IgD-negative memory B cell (primary cell): ENCODE data around the gene DAGLA. TPM values are rescaled to one million over a fixed set of nuclear protein-coding genes. Genes with fewer than 3 reads are reported as not detected.
A peak's percentile ranks its signal among the peaks of the same experiment; 100 is the strongest.
"Not testable (repeated sequence)": the region's sequence is repeated elsewhere in the genome, so short reads cannot be mapped to it uniquely, and the experiment has no call there.

Experiments used
- H3K27ac Mint-ChIP-seq, 3 donors: one replicate each; pipeline ENCODE4 v1.8.0; 2020 to 2022; ENCODE audit warnings: mild to moderate bottlenecking in 3 of 3, mixed read lengths in 3 of 3, moderate library complexity in 1 of 3
- H3K27me3 Mint-ChIP-seq: one replicate; pipeline ENCODE4 v1.8.0; 2021; ENCODE audit warnings: mixed read lengths
- H3K36me3 Mint-ChIP-seq: one replicate; pipeline ENCODE4 v1.8.0; 2020; ENCODE audit warnings: mild to moderate bottlenecking, mixed read lengths
- H3K4me1 Mint-ChIP-seq, 3 donors: one replicate each; pipeline ENCODE4 v1.8.0; 2020 to 2022; ENCODE audit warnings: mixed read lengths in 3 of 3, mild to moderate bottlenecking in 1 of 3
- H3K4me3 Mint-ChIP-seq, 4 donors: one replicate each; pipeline ENCODE4 v1.8.0; 2020 to 2022; ENCODE audit warnings: mild to moderate bottlenecking in 4 of 4, mixed read lengths in 4 of 4, moderate library complexity in 3 of 4
- H3K9me3 Mint-ChIP-seq, 3 donors: one replicate each; pipeline ENCODE4 v1.8.0; 2020 to 2021; ENCODE audit warnings: mixed read lengths in 3 of 3, mild to moderate bottlenecking in 1 of 3
- polyA plus RNA-seq: library from polyadenylated mRNA; unstranded; fragments of 300-500 nt; fragmentation: Illumina TruSeq; gene quantifications from one replicate; pipeline ENCODE4 v1.2.3, GENCODE V29; 2021

DAGLA gene
- polyA plus RNA-seq, 1 donor from 2014 or later = not detected

DNA sequence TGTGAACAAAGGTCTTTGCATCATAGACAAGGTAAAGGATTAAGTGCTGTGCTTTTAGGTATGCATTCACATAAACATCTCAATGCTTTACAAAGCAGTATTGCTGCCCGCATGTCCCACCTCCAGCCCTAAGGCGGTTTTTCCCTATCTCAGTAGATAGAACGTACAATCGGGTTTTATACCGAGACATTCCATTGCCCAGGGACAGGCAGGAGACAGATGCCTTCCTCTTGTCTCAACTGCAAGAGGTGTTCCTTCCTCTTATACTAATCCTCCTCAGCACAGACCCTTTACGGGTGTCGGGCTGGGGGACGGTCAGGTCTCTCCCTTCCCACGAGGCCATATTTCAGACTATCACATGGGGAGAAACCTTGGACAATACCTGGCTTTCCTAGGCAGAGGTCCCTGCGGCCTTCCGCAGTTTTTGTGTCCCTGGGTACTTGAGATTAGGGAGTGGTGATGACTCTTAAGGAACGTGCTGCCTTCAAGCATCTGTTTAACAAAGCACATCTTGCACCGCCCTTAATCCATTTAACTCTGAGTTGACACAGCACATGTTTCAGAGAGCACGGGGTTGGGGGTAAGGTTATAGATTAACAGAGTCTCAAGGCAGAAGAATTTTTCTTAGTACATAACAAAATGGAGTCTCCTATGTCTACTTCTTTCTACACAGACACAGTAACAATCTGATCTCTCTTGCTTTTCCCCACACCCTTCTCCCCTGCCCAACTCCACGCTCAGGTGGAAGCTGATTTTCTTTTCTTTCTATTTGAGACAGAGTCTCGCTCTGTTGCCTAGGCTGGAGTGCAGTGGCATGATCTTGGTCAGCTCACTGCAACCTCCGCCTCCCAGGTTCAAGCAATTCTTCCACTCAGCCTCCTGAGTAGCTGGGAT, 24.7 kb upstream of the DAGLA start:
- peaks cover 27% of the 10 kb centered on the region for H3K27me3 Mint-ChIP-seq
- not testable (repeated sequence) for H3K9me3 Mint-ChIP-seq, H3K4me3 Mint-ChIP-seq, H3K36me3 Mint-ChIP-seq, H3K27ac Mint-ChIP-seq, H3K4me1 Mint-ChIP-seq

DNA sequence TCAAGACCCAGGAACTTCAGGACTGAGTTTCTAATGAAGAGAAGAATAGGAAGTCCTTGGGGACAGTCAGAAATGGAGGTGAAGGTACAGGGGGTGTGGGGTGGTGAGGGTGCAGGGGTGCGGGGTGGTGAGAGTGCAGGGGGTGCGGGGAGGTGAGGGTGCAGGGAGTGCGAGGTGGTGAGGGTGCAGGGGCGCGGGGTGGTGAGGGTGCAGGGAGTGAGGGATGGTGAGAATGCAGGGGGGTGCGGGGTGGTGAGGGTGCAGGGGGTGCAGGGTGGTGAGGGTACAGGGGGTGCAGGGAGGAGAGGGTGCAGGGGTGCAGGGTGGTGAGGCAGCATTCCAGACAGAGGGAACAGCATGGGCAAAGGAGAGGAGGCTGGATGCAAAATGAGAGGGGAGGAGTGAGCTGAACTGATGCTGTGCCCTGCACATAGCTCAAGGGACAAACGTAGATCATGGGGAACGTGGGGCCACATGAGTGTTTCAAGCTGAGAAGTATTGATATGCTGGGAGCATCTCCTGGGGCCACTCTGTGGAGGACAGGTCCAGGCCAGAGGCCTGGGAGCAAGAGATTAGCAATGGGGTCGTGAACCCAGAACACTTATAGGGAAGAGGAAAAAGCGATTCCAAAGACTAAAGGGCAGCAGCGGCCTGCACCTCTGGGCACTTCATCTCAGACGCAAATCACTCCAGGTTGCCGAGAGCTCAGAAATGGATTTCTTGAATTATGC, 23.7 kb upstream of the DAGLA start:
- Mint-ChIP-seq H3K27me3 (peaks cover 27% of the 10 kb centered on the region), H3K36me3 (no peaks in the 10 kb centered on the region), H3K27ac (no peak overlapping the region), H3K9me3 (no peaks in the 10 kb centered on the region), H3K4me1 (no peaks in the 10 kb centered on the region), H3K4me3 (no peak overlapping the region)

DNA sequence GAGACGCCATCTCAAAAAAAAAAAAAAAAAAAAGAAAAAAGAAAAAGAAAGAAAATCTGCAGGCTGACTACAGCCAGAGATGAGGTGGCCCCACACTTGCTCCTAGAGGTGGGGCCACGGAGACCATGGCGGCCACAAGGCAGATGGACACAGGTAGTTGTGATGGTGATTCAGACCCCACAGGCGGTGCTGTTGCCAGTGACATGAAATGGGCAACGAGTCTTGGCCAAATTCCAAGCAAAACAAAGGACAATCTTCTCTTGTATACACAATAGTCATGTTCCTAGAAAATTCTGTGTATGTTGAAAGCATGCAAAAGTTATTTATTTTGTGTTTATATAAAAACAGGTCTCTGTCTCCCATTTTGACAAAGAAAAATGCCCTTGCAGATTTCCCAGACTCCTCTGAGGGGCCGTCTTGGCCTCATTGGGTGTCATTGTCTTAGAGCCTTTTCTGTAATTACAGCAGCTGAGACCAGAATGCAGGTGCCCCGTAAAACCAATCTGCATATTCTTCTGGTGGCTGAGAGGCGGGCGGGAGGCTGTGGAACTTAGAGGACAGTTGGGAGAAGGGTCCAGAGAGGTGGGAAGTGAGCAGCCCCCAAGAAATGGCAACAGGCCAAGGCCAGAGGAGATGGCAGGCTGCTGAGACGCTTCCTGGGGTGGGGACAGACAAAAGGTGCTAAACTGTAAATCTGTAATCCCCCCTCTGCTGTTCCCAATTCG, 22.5 kb upstream of the DAGLA start:
- Mint-ChIP-seq H3K4me1 (no peaks in the 10 kb centered on the region), H3K9me3 (no peaks in the 10 kb centered on the region), H3K27ac (peak overlapping the region in 1 of 3 donors; percentile 81), H3K4me3 (no peak overlapping the region), H3K36me3 (no peaks in the 10 kb centered on the region), H3K27me3 (peaks cover 22% of the 10 kb centered on the region)

DNA sequence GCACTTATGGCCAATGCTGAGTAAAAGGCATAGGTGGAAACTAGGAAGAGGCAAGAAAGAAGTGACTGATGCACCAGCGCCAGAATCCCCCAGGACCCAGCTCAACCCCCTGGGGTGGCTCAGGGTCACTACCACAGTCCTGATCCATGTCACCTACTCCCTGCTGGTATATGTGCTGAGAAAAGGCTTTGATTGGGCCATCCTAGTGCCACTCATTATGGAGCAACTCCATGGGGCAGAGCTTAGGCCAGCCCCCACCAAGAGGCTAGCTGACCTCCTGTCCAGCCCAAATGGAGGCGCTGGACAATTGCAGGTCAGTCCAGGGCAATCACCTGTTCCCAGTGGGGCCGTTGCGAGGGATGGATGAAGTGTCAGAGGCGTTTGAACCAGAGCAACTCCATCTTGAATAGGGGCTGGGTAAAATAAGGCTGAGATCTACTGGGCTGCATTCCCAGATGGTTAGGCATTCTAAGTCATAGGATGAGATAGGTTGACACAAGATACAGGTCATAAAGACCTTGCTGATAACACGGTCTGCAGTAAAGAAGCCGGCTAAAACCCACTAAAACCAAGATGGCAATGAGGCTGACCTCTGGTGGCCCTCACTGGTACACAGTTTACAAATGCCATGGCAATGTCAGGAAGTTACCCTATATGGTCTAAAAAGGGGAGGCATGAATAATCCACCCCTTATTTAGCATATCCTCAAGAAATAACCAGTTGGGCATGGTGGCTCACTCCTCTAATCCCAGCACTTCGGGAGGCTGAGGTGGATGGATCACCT, 20.6 kb upstream of the DAGLA start:
- Mint-ChIP-seq H3K4me1 (no peaks in the 10 kb centered on the region), H3K9me3 (no peaks in the 10 kb centered on the region), H3K27ac (no peak overlapping the region)

DNA sequence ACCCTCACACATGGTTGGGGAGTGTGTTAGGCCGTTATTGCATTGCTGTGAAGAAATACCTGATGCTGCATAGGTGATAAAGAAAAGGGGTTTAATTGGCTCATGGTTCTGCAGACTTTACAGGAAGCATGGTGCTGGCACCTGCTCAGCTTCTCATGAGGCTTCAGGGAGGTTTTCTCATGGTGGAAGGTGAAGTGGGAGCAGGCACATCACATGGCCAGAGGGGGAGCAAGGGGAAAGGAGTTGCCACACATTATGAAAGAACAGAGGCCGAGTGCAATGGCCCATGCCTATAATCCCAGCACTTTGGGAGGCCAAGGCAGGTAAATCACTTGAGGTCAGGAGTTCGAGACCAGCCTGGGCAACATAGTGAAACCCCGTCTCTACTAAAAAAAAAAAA, 19.2 kb upstream of the DAGLA start:
- not testable (repeated sequence) for H3K9me3 Mint-ChIP-seq, H3K4me1 Mint-ChIP-seq, H3K4me3 Mint-ChIP-seq, H3K27ac Mint-ChIP-seq, H3K36me3 Mint-ChIP-seq, H3K27me3 Mint-ChIP-seq

More for the DNA sequence above, 20.6 kb upstream of the DAGLA start:
- Mint-ChIP-seq H3K36me3 (no peaks in the 10 kb centered on the region), H3K4me3 (no peak overlapping the region), H3K27me3 (peaks cover 10% of the 10 kb centered on the region)

DNA sequence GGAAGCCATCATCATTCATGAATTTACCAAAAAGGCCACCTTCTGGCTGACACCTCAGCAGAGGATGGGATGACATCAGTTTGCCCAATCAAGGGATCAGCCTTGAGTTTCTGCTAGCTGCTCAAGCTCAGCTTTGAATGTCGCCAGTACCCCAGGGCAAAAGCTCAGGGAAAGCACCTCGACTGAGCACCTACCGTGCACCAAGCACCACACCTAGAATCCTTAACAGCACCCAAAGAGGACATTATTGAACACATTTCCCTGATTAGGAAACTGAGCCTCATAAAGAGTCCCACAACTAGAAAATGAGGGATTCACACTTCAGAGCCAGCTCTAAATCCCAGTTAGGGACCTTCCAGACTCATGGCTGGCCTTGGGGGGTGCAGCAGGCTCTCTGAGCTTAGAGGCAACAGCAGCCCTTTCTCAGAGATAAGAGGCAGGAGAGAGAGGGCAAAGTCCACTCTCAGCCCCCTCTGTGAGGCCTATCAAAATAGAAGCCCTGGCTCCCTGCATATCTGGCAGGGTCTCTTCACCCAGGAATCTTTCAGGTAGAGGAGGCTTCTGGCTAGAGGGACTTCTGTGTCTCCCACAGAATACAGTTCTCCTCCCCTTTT, 13.4 kb upstream of the DAGLA start:
- Mint-ChIP-seq H3K4me1 (no peaks in the 10 kb centered on the region), H3K27ac (no peak overlapping the region), H3K9me3 (peaks cover 0 to 2% (median 0%) of the 10 kb centered on the region in 3 donors), H3K27me3 (peaks cover 8% of the 10 kb centered on the region), H3K36me3 (no peaks in the 10 kb centered on the region), H3K4me3 (no peak overlapping the region)

DNA sequence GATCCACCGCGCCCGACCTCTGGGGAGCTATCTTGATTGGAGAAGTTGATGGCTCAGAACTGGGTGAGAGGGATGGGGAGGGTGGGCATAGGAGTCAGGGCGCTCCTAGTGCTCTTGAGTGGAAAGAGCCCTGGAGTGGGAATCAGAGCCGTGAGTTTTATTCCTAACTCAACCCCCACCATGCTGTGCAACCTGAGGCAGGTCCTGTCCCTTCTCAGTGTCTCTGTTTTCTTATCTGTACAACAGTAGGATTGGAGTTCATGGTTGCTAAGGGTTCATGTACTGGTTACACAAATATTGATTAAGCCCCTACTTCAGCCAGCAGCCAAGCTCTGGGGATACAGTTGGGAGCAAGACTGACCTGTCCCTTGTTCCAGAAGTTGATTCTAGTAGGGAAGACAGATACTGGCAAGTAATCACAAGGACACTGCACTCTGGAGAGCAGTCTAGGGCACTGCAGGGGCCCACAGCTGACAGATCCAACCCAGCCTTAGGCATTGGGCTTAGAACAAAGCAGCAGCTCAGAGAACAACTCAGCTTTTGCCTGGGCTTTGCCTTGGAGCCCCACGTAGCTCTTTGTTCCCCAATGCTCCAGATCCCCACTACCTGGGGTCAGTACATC, 12.4 kb upstream of the DAGLA start:
- no peak overlapping the region for H3K27ac Mint-ChIP-seq
- H3K9me3 Mint-ChIP-seq = peaks cover 0 to 2% (median 0%) of the 10 kb centered on the region in 3 donors
- H3K4me1 Mint-ChIP-seq = no peaks in the 10 kb centered on the region
- no peaks in the 10 kb centered on the region for H3K36me3 Mint-ChIP-seq
- H3K4me3 Mint-ChIP-seq = no peak overlapping the region
- peaks cover 9% of the 10 kb centered on the region for H3K27me3 Mint-ChIP-seq

DNA sequence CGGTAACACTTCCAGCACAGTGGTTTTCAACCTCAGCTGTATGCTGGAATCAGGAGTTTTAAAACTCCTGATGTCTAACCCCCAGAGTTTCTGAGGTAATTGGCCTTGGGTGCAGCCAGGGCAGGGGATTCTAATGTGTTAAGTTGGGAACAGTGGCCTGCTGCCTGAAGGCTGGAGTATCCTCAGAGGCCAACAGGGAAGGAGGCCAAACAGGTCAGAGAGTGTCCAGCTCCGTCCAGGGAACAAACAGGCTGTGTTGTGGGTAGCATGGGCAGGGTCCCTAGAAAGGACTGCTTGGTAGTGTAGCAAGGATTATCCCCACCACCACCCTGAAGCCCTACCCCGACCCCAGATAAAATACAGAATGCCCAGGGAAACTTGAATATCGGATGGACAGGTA, 10.8 kb upstream of the DAGLA start:
- Mint-ChIP-seq H3K36me3 (no peaks in the 10 kb centered on the region), H3K27ac (no peak overlapping the region), H3K4me1 (no peaks in the 10 kb centered on the region), H3K4me3 (no peak overlapping the region), H3K9me3 (peaks cover 0 to 3% (median 2%) of the 10 kb centered on the region in 3 donors), H3K27me3 (peaks cover 9% of the 10 kb centered on the region)

DNA sequence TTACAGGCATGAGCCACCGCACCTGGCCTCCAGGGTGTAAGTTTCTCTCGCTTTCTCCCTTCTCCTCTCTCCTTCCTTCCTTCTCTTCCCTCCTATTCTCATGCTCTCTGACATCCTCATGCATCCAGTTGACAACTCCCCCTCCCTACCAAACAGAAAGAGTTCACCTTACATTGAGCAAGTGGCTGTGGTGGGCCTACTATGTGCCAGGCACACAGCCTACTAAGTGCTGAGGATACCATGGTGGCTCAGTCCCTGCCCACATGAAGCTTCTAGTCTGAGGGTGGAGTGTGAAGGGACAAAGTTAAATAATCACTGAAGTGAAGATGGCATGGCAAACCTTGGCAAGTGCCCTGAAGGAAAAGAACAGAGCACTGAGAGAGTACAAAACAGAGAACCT, 9.6 kb upstream of the DAGLA start:
- no peak overlapping the region for H3K4me3 Mint-ChIP-seq
- peaks cover 9% of the 10 kb centered on the region for H3K27me3 Mint-ChIP-seq
- H3K4me1 Mint-ChIP-seq = no peaks in the 10 kb centered on the region
- H3K9me3 Mint-ChIP-seq = peaks cover 0 to 3% (median 2%) of the 10 kb centered on the region in 3 donors
- no peaks in the 10 kb centered on the region for H3K36me3 Mint-ChIP-seq
- H3K27ac Mint-ChIP-seq = no peak overlapping the region

DNA sequence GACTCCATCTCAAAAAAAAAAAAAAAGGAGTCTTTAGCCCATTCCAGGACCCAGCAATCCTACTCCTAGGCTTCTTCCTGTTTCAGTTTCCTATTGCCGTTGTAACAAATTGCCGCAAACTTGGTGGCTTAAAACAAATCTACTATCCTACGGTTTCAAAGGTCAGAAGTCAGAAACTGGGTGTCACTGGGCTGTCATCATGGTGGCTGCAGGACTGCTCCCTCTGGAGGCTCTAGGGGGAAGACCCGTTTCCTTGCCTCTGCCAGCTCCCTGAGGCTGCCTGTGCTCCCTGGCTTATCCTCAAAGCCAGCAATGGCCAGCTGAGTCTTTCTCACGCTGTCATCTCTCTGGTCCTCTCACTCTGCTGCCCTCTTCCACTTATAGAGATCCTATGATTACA, 8.7 kb upstream of the DAGLA start:
- Mint-ChIP-seq H3K27ac (no peak overlapping the region), H3K4me1 (peaks cover 0 to 2% (median 0%) of the 10 kb centered on the region in 3 donors), H3K27me3 (peaks cover 14% of the 10 kb centered on the region), H3K36me3 (no peaks in the 10 kb centered on the region), H3K9me3 (peaks cover 0 to 3% (median 2%) of the 10 kb centered on the region in 3 donors), H3K4me3 (no peak overlapping the region)

DNA sequence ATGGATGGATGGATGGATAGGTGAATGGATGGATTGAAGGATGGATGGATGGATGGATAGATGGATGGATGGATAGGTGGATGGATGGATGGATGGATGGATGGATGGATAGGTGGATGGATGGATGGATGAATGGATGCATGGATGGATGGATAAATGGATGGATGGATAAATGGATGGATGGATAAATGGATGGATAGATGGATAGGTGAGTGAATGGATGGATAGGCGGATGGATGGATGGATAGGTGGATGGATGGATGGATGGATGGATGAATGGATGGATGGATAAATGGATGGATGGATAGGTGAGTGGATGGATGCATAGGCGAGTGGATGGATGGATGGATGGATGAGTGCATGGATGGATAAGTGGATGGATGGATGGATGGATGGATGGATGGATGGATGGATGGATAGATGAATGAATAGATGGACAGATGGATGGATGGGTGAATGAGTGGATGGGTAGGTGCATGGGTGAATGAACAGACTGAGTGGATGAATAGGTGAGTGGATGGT, 6.2 kb upstream of the DAGLA start:
- H3K27me3 Mint-ChIP-seq = peaks cover 27% of the 10 kb centered on the region
- H3K9me3 Mint-ChIP-seq, H3K4me1 Mint-ChIP-seq, H3K36me3 Mint-ChIP-seq, H3K27ac Mint-ChIP-seq: not testable (repeated sequence)
- peak overlapping the region in 1 of 4 donors; percentile 19 for H3K4me3 Mint-ChIP-seq

DNA sequence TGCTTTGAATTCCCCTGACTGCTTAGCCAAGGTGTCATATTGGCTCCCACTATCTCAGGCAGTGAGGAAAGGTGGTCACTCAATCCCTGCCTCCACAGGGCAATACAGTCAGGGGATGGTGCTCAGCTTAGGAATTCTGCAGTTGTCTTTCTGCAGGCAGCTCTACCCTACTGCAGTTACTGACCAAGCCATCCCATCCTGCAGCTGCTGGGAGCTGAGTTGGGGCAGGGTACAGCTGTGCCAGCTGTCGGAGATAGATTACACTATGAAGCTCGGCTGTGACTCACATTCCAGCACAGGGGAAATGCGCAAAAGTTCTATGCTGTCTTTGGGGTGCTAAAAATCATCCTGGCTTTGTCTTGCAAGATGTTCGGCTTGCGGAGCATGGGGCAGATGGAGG, 4.4 kb upstream of the DAGLA start:
- Mint-ChIP-seq H3K36me3 (peaks cover 1% of the 10 kb centered on the region), H3K9me3 (peaks cover 0 to 3% (median 0%) of the 10 kb centered on the region in 3 donors), H3K27ac (no peak overlapping the region), H3K27me3 (peaks cover 31% of the 10 kb centered on the region), H3K4me3 (peak overlapping the region in 1 of 4 donors; percentile 36), H3K4me1 (peaks cover 0 to 4% (median 2%) of the 10 kb centered on the region in 3 donors)

DNA sequence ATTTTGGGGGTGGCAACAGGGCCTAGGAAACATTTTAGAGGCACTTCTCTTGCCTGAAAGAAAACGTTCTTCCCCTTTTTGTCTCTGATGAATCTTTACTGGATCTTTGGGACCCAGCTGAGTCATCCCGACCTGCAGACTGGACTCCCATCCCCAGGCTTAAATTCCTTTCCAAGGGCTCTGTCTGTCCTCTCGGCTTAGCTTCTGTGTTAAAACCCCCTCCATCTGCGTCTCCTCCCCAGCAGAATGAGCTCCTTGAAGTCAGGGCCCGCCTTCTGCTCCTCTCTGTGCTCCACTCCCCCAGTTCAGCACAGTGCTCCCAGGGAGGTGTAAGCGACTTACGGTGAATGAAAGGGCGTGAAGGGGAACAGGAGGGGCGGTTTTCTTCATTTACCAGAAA, 895 bp upstream of the DAGLA start:
- no peak overlapping the region for H3K27ac Mint-ChIP-seq
- H3K27me3 Mint-ChIP-seq = peaks cover 23% of the 10 kb centered on the region
- no peaks in the 10 kb centered on the region for H3K9me3 Mint-ChIP-seq
- H3K4me1 Mint-ChIP-seq = peaks cover 0 to 4% (median 3%) of the 10 kb centered on the region in 3 donors
- H3K36me3 Mint-ChIP-seq = peaks cover 1% of the 10 kb centered on the region
- H3K4me3 Mint-ChIP-seq = no peak overlapping the region
